ENCODE measurements around the gene CRACR2A. TPM values are rescaled to one million over a fixed set of nuclear protein-coding genes. Genes with fewer than 3 reads are reported as not detected.

Gene CRACR2A
- total and polyA plus RNA-seq, 10 of the 15 experiments (the other 5 are each of a cell fraction or from before 2014, with no cell fraction given): 2.1 to 18.0 (median 13.2) TPM

GRCh38 chr12:3770891-3771290, 18.0 kb upstream of the CRACR2A start:
- SMC1A ChIA-PET (ENCODE audit: uncharacterized antibody, unreplicated experiment): no interaction called here
- H3K27ac ChIP-seq (ENCODE audit: control insufficient read depth, insufficient read depth): no peak overlapping the region
- ATAC-seq (no peak), DNase-seq (ENCODE audit: low read depth, low spot score) (no peak), FAIRE-seq (no peak)
- no peaks in the 10 kb centered on the region; the same call in 2 of the 3 replicates for H3K9me3 ChIP-seq (replicated peaks; ENCODE audit: control insufficient read depth, insufficient read depth, low read length)
- H3K79me2 ChIP-seq (ENCODE audit: control insufficient read depth, insufficient read depth, low read length): no peaks in the 10 kb centered on the region
- H3K4me1 ChIP-seq (ENCODE audit: control insufficient read depth, insufficient read depth, low read length): no peaks in the 10 kb centered on the region
- no peak overlapping the region for H2AFZ ChIP-seq (ENCODE audit: control insufficient read depth, low read depth, low read length)
- no peak overlapping the region for H3K4me2 ChIP-seq (ENCODE audit: control insufficient read depth, insufficient read depth)
- H4K20me1 ChIP-seq (ENCODE audit: control insufficient read depth, insufficient read depth): no peaks in the 10 kb centered on the region
- no peaks in the 10 kb centered on the region for H3K27me3 ChIP-seq (replicated peaks in 1 of 2; ENCODE audit: control insufficient read depth in 2 of 2, insufficient read depth in 2 of 2, low read length in 1 of 2)
- no peak overlapping the region for H3K4me3 ChIP-seq
- in situ Hi-C loops (cut with MboI): loop anchor here (10.0 kb wide), 1 partner anchor 476 kb away; no protein-coding TSS in a partner anchor
- no TSS peak for BruUV-seq (replicated peaks)
- WGBS (ENCODE audit: insufficient coverage, insufficient replicate concordance, low lambda C conversion rate, missing lambda C conversion rate): 59% methylated on average over 1 of the region's 1 CpG
- CTCF ChIA-PET: interaction anchor here (0.7 to 1.3 kb wide), 2 partner anchors 17 to 116 kb away, joined by 3 to 5 read pairs; no protein-coding TSS in a partner anchor
- TF ChIP-seq MYC (IDR thresholded peaks at IDR 0.05; ENCODE audit: insufficient read depth, insufficient read length, insufficient replicate concordance, low read length, severe bottlenecking): no peak
- TF ChIP-seq NBN (IDR thresholded peaks at IDR 0.05): no peak
- TF ChIP-seq, protein P1, sequence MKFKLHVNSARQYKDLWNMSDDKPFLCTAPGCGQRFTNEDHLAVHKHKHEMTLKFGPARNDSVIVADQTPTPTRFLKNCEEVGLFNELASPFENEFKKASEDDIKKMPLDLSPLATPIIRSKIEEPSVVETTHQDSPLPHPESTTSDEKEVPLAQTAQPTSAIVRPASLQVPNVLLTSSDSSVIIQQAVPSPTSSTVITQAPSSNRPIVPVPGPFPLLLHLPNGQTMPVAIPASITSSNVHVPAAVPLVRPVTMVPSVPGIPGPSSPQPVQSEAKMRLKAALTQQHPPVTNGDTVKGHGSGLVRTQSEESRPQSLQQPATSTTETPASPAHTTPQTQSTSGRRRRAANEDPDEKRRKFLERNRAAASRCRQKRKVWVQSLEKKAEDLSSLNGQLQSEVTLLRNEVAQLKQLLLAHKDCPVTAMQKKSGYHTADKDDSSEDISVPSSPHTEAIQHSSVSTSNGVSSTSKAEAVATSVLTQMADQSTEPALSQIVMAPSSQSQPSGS (IDR thresholded peaks at IDR 0.05; ENCODE audit: low read length): no peak
- TF ChIP-seq NFYA (IDR thresholded peaks at IDR 0.05; ENCODE audit: borderline replicate concordance, low read depth, low read length): no peak
- no peak for TF ChIP-seq KDM1A (IDR thresholded peaks at IDR 0.05; ENCODE audit: borderline replicate concordance)
- TF ChIP-seq DPF2 (IDR thresholded peaks at IDR 0.05): no peak
- no peak for TF ChIP-seq CEBPZ (IDR thresholded peaks at IDR 0.05; ENCODE audit: low read depth, low read length)
- no peak for TF ChIP-seq SPI1 (IDR thresholded peaks at IDR 0.05; ENCODE audit: borderline replicate concordance, insufficient read depth, low read depth, low read length)
- no peak for TF ChIP-seq CHD4 (IDR thresholded peaks at IDR 0.05)
- TF ChIP-seq RBBP5 (conservative IDR thresholded peaks at IDR 0.05): no peak
- TF ChIP-seq TCF3 (IDR thresholded peaks at IDR 0.05; ENCODE audit: borderline replicate concordance, insufficient read depth, low read depth, low read length): no peak
- no peak for TF ChIP-seq NR2C2 (IDR thresholded peaks at IDR 0.05; ENCODE audit: borderline replicate concordance, control insufficient read depth, insufficient read length, low read depth)
- no peak for TF ChIP-seq YBX1 (IDR thresholded peaks at IDR 0.05)
- TF ChIP-seq NR2C1 (IDR thresholded peaks at IDR 0.05): no peak
- no peak for TF ChIP-seq EZH2 (IDR thresholded peaks at IDR 0.05; ENCODE audit: borderline replicate concordance, control insufficient read depth, low read depth, low read length)
- RAD21 ChIA-PET (ENCODE audit: unreplicated experiment): no interaction called here
- no peak overlapping the region for H3K9ac ChIP-seq (ENCODE audit: control insufficient read depth, insufficient read depth, low read length)
- intact Hi-C loops (cut with micrococcal nuclease; ENCODE audit: unreplicated experiment): no loop called here
- POLR2A ChIA-PET: no interaction called here
- H3K36me3 ChIP-seq (ENCODE audit: control insufficient read depth in 2 of 2, insufficient read depth in 2 of 2, low read length in 1 of 2): no peaks in the 10 kb centered on the region

All from GM12878 (cell line).